ENCODE measurements around the gene HS1BP3.

Gene HS1BP3

DNA sequence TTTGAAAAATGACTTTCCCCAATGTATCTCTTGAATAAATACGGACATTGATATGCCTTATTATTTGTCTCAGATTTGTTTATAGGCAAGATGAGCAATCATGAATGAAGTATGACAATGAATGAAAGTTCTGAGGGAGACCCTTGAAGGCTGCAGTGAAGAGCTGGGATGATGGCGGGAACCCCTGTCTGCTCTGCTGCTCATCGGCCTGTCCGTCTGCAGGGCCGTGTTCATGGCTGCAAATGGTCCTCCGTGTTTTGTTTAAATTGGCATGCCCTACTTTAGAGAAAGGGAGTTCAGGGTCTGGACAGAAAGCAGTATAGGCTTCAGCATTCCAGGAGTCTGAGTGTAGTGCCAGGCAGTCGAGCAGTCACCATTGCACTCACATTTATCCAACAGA, 1.2 kb upstream of the HS1BP3 start:
- in situ Hi-C loops (cut with MboI; ENCODE audit: low pct_unique_long_range_greater_than_20kb, low sequenced_read_pairs), result no loop called here
- no peak for DNase-seq

DNA sequence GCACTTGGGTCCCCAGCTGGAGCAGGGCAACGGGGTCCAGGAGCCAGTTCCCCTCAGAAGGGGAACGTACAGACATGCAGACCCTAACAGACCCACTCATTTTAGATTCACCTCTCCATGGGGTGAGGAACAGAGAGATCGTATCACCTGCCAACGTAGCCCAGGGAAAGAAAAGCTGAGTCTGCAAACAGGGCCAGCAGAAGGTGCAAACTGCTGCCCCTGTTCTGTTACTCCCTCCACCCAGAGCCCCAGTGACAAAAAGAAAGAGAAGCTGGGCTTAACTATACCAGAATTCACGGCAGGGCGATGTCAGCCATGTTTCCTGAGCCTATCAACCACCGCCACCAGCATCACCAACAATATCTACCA, 817 bp upstream of the HS1BP3 start:
- no peak for DNase-seq
- in situ Hi-C loops (cut with MboI; ENCODE audit: low pct_unique_long_range_greater_than_20kb, low sequenced_read_pairs), result no loop called here

DNA sequence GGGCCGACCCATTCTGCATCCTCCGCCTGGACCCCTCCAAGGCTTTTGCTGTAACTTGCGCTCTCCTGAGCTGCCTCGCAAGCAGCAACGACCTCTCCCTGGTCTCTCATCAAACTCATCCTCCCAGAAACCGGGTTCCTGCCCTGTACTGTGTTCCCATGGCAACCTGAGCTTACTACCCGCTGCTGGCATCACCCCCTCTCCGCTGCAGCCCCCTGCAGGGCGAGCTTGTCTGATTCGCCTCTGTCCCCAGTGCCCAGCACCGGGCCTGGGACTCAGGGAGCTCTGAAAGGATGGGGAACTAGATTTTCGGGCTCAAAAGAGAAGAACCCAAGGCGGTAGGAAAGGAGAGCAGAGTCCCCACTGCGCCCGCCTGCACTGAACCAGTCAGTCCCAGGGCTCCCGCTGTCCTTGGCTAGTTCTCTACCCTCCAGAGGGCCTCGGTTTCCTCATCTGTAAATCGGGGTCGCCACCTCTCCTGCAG, 463 bp downstream of the HS1BP3 start:
- in situ Hi-C loops (cut with MboI; ENCODE audit: low pct_unique_long_range_greater_than_20kb, low sequenced_read_pairs), result no loop called here
- no peak for DNase-seq

DNA sequence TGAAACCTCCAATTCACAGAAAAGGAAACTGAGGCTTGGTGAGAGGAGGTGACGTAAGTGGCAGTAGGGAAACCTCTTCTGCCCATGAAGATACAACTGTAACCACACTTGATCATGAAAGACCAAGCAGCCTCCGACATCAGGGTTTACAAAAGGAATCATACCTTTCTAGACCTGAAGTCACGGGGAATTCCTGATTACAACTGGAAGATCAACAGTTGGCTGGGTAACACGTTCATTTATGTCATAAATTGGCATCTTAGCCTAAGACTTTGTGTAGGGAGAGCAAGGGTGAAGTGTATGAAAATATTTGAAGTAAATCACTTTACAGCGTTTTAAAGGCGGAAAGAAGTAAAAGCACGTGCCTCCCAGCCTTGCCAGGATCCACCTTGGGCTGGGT, 922 bp downstream of the HS1BP3 start:
- DNase-seq, result no peak
- in situ Hi-C loops (cut with MboI; ENCODE audit: low pct_unique_long_range_greater_than_20kb, low sequenced_read_pairs), result loop anchor here (25.0 kb wide), 1 partner anchor 538 kb away; no protein-coding TSS in a partner anchor

DNA sequence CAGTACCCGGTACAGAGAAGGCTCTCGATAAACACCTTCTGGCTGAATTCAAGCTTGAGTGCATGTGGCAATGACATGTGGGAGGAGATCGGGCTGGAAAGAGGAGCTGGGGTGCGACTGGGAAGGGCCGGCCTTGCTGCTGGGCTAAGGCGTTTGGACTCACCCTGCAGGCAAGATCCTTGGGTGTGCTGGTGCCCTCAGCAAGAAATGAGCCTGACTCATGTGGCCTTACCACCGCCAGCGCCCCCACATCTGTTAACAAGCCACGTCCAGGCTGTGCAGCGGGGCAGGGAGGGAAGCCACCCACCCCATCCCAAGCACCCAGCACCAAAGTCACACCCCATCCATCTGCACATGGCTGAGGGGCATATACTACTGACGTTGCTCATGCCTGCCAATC, 1.3 kb downstream of the HS1BP3 start:
- in situ Hi-C loops (cut with MboI; ENCODE audit: low pct_unique_long_range_greater_than_20kb, low sequenced_read_pairs), result loop anchor here (25.0 kb wide), 1 partner anchor 537 kb away; no protein-coding TSS in a partner anchor
- no peak for DNase-seq

DNA sequence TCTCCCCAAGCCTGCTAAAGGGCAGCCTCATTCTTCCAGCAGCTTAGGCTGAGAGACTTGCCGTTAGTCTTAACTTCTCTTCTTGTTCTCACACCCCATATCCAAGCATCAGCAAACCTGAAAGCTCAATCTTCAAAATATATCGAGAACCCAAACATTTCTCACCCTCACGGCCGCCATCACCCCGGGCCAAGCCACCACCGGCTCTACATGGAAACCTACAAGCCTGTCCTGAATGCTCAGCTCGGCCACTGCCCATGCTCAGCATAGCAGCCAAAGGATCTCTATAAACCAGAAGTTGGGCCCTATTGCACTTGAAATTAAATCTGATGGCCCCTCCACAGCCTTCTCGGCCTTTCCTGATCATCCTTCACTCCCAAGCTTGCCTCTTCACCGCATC, 2.1 kb downstream of the HS1BP3 start:
- in situ Hi-C loops (cut with MboI; ENCODE audit: low pct_unique_long_range_greater_than_20kb, low sequenced_read_pairs), result loop anchor here (25.0 kb wide), 1 partner anchor 537 kb away; no protein-coding TSS in a partner anchor
- DNase-seq, result no peak

DNA sequence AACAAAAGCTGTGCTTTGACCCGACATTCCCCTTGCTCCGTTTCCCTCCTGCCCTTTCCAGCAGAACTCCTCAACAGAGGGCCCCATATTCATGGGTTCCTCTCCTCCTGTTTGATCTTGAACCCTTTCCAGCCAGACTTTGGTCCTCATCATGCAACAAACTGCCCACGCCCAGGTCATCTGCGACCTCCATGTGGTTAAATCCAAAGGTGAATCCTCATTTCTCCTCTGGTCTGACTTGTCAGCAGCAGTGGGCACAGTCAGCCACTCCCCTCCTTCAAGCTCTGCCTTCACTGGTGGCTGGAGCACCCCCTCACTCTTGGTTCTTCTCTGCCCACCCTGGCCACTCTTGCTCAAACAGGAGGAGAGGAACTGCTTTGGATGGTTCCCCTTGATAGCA, 2.7 kb downstream of the HS1BP3 start:
- in situ Hi-C loops (cut with MboI; ENCODE audit: low pct_unique_long_range_greater_than_20kb, low sequenced_read_pairs), result loop anchor here (25.0 kb wide), 1 partner anchor 536 kb away; no protein-coding TSS in a partner anchor
- no peak for DNase-seq

DNA sequence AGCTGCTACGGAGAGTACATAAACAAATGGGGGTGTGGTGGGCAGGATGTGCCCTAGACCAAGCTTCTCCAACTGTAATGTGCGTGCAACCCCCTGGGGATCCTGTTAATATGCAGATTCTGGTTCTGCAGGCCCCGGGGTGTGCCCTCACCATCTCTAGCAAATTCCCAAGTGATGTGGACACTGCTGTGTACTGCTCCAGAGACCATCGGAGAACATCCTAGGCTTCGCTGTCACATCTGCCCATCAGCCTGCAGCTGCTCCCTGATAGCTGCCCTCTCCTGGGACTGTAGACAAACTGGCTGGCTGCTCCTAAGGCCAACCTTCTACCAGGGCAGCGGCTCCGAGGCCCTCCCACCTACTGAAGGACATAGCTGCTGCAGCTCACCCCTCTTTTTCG, 3.2 kb downstream of the HS1BP3 start:
- no peak for DNase-seq
- in situ Hi-C loops (cut with MboI; ENCODE audit: low pct_unique_long_range_greater_than_20kb, low sequenced_read_pairs), result loop anchor here (25.0 kb wide), 1 partner anchor 535 kb away; no protein-coding TSS in a partner anchor

DNA sequence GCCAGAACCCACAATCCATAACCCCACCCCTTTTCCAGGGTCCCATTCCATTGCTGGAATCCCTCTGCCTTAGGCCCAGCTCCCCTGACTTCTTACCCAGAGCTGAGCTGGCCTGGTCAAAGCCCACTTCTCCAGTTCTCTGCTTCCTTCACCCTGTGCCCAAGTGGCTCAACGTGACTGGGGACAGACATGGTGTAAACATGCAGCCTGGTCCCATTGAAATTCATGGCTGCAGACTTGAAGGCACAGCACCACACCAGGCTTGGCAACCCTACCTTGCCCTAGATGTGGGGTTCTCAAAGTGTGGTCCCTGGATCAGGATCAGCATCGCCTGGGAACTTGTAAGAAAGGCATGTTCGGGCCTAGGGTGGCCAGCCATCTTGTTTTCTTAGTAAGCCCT, 3.7 kb downstream of the HS1BP3 start:
- in situ Hi-C loops (cut with MboI; ENCODE audit: low pct_unique_long_range_greater_than_20kb, low sequenced_read_pairs), result loop anchor here (25.0 kb wide), 1 partner anchor 535 kb away; no protein-coding TSS in a partner anchor
- DNase-seq, result no peak

DNA sequence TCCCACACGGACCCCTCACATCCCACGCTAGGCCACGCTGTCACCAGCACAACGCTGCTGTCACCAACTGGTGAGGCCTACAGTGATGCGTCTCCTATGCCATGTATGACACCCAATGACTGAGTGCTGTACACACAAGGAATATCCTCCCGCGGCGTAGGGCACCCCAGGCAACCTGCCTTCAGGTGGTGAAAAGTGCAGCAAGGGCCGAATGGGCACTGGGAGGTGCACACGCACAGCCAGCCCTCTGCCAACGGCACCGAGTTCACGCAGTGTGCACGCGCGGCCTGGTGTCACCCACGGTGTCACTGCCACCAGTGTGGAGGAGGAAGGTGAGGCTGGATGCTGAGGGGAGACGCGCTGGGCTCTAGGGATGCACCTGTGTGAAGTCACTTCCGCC, 4.5 kb downstream of the HS1BP3 start:
- in situ Hi-C loops (cut with MboI; ENCODE audit: low pct_unique_long_range_greater_than_20kb, low sequenced_read_pairs), result loop anchor here (25.0 kb wide), 1 partner anchor 534 kb away; no protein-coding TSS in a partner anchor

DNA sequence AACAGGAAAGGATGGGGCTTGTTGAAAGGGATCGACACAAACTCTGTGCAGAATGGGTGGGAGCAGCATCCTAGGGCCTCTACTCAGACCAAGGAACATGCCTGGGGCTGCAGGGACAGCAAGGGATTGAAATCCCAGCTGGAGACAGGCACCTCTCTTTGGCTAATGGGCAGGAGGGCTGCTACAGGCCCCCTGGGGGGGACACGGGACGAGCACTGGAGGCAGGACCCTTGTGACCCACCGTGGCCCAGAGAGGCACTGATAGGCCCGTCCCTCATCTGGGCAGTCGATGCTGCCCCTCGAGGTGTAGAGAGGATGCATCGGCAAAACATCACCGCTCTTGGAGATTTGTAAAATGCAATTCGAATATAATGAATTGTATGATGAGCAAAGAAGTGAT, 5.1 kb downstream of the HS1BP3 start:
- in situ Hi-C loops (cut with MboI; ENCODE audit: low pct_unique_long_range_greater_than_20kb, low sequenced_read_pairs), result loop anchor here (25.0 kb wide), 1 partner anchor 533 kb away; no protein-coding TSS in a partner anchor

More for the DNA sequence above, 4.5 kb downstream of the HS1BP3 start:
- no peak for DNase-seq

DNA sequence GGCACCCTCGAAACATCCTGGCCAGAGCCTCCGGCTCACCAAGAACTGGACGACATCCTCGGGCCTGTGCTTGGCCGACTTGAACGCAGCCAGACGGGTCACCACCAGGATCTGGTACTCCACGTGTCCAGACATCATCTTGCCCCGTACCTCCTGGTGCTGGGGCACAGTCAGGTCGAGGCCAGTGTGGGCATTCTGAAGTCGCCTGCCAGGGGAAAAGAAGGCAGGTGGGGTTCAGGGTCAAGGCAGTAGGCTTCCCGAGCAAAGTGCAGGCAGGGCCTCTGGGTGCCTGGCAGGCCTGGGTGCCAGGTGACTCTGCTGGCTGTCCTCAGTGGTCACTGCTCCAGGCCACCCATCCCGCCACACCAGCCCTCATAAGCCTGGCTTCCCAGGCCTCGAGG, 5.6 kb downstream of the HS1BP3 start:
- DNase-seq, result no peak
- in situ Hi-C loops (cut with MboI; ENCODE audit: low pct_unique_long_range_greater_than_20kb, low sequenced_read_pairs), result loop anchor here (25.0 kb wide), 1 partner anchor 533 kb away; no protein-coding TSS in a partner anchor

More for the DNA sequence above, 5.1 kb downstream of the HS1BP3 start:
- DNase-seq, result no peak

DNA sequence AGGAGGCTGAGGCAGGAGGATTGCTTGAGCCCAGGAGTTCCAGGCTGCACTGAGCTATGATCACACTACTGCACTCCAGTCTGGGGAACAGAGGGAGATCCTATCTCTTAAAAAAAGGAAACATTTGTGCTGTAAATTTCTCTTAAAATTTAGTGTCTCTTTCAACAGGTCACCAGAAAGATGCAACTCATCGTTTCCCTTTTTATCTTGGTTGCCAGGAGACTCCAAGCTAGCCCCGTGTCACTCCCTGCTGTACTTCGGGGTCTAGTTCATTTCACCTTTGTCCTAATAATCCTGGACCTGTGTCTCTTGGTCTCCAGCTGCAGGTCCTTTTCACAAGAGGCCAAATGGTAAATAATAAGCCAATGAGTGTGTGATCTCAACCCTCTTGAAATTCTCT, 7.1 kb downstream of the HS1BP3 start:
- in situ Hi-C loops (cut with MboI; ENCODE audit: low pct_unique_long_range_greater_than_20kb, low sequenced_read_pairs), result loop anchor here (25.0 kb wide), 1 partner anchor 532 kb away; no protein-coding TSS in a partner anchor

DNA sequence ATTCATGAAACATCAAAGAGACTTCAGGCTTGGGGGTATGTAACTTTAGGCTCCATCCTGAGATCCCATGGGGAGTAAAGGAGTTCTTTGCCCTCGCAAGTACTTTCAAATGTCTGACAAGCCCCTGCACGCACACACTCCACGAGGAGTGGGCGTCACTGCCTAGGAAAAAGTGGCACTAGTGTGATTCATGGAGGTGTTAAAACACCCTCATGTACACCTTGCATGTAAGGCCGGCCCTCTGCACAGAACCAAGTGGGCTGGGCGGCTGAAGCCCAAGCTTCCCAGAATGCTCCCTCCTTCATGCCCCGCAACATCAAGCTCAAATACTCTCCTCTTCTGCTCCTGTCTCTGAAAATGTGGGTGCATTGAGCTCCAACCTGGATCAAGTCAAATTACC, 7.8 kb downstream of the HS1BP3 start:
- in situ Hi-C loops (cut with MboI; ENCODE audit: low pct_unique_long_range_greater_than_20kb, low sequenced_read_pairs), result loop anchor here (25.0 kb wide), 1 partner anchor 531 kb away; no protein-coding TSS in a partner anchor
- no peak for DNase-seq

More for the DNA sequence above, 7.1 kb downstream of the HS1BP3 start:
- no peak for DNase-seq

DNA sequence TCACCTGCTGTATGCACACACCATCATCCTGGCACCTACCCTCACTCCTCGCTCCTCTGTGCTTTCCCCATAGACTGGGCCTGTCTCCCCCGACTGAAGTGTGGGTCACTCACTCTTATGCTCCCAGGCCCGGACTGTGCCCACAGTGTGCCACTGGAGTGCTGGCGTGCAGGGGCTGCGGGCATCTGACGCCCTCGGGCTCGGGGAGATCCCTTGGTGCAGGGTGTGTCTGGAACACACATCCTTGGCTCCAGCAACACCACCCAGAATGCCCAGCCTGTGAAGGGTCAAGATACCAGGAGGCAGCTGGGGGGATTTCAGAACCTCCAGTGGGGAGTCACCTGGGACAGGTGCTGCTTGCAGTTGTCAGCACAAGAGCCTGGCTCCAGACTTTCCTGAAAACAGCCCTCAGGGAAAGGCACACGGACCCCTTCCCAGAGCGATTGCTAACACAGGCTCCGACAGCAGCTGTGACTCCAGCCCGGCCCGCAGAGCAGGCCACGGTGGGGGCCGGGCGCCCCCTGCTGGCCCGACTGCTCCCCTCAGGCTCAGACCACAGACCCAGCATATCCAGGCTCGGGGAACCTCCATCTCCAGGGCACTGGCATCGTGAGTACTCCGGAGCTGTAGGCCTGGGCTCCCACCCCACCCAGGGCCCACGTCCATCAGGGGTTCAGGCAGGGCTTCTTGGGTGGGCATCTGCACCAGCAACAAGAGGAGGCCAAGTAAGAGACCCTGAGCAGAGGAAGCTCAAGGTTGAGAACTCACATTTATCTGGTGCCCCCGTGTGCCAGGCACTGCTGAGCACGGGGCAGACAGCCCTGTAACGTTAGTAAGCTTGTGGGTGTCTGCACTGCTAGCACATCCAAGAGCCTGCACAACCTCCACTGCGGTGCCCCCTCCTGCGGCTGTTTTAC, 8.6 kb downstream of the HS1BP3 start:
- DNase-seq, result peak; percentile 81
- in situ Hi-C loops (cut with MboI; ENCODE audit: low pct_unique_long_range_greater_than_20kb, low sequenced_read_pairs), result loop anchor here (25.0 kb wide), 1 partner anchor 530 kb away; no protein-coding TSS in a partner anchor

DNA sequence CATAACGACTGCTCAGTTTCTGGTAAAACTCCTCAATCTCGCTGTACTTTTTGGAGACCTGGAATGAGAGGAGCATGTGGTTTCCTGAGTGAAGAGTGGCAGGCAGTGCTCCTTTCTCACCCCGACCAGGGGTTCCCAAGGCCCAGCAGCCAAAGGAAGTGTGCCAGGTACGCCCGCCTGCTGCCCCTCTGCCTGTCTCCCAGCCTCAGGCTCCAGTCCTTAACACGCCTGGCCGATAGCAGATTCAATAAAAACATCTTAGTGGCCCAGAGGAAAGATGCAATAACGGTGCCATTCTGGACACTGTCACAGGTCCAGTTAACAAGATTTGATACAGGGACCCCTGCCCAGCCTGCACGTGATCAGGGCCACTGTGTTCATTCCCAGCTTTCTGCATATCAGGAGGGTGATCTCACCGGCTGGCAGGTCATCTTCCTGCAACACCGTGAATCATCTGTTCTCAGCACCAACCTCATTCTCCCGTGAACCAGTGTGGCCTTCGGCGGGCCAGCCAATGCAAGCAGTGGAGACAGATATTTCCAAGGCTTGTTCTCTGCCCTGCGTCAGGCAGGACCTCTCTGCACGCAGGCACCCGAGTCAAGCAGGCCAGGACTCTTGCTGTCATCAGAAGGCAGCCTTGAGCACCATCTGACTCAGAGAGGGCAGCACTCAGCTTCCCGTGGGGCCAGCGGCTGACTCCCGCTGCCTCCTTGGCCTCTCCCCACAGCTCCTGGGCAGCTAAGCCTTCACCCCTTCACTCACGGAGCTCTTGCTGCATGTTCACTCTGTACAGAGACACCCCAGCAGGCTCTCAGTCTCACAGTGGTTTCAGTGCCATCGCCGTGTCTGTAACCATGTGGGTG, 9.5 kb downstream of the HS1BP3 start:
- DNase-seq, result no peak
- in situ Hi-C loops (cut with MboI; ENCODE audit: low pct_unique_long_range_greater_than_20kb, low sequenced_read_pairs), result loop anchor here (25.0 kb wide), 1 partner anchor 529 kb away; no protein-coding TSS in a partner anchor

DNA sequence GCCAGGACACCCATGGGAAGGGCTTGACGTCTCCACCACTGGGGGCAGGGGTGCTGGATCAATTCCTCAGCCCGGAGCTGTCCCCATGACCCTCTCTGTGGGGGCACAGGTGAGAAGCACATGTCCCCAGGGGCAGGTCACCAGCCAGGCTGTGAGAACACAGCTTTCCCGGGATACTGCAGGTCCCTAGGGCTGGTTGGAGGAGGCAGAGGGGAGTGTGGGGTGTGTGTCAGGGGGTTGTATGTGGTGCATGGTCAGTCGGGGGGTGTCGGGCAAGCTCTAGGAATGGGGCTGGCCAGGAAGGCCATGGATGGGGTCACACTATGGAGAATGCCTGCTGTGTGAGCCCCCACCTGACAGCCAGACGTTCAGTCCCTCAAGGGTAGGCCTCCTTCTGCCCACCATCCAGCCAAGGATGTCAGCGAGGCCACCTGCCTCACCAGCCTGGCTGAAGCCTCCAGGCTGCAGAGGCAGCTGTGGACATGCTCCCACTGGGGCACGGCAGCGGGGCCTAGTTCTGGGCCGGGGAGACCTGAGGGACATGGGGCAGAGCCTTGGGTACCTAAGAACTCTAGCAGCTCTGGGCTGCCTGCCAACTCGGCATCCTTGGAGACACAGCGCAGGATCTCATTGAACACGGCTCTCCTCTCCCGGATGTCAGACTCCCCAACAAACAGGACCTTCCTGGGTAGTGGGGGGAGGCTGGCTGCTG, 10.3 kb downstream of the HS1BP3 start:
- DNase-seq, result no peak
- in situ Hi-C loops (cut with MboI; ENCODE audit: low pct_unique_long_range_greater_than_20kb, low sequenced_read_pairs), result loop anchor here (25.0 kb wide), 1 partner anchor 528 kb away; no protein-coding TSS in a partner anchor

DNA sequence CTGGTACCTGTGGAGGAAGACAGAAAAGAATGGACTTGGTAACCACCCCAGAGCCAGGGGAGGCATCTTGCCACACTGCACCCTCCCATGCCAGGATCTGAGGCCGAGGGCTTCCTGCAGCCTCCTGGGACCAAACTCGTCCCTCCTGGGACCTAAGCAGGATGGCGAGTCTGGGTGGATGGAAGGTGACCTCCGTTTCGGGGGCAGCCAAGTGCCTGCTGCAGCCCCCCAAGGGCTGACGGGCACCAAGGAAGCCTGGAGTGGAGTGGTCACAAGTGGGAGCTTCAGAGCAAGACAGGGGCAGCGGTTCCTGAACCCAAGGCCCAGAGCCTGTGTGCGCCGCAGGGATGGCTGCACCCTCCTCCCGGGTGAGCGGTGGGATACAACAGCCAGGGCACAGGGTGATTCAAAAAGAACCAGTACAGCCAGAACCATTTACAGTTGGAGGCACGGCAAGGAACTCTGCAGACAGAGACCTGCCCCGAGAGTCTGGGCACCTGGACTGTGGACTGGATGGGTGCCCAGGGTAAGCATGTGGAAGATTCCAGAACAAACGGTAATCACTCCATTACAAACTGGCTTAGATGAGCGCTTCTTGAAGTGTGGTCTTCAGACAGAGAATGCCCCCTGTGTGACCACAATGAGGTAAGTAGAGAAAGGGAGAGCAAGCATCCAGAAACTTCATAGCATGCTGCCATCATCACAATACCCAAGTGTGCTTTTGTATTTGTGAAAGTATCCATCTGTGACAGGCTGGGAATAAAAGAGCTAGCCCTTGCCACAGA, 12.1 kb downstream of the HS1BP3 start:
- no peak for DNase-seq
- in situ Hi-C loops (cut with MboI; ENCODE audit: low pct_unique_long_range_greater_than_20kb, low sequenced_read_pairs), result loop anchor here (10.0 to 25.0 kb wide), 2 partner anchors 184 to 527 kb away; no protein-coding TSS in a partner anchor
